ENCODE data around the gene TOX3. TPM values are rescaled to one million over a fixed set of nuclear protein-coding genes. Genes with fewer than 3 reads are reported as not detected.

Gene TOX3
- total RNA-seq, 1 donor from 2014 or later = not detected

- Mint-ChIP-seq H3K36me3 (ENCODE audit: low read depth) (no peaks in the 10 kb centered on the region), H3K4me3 (ENCODE audit: unreplicated experiment) (no peak overlapping the region), H3K27ac (ENCODE audit: unreplicated experiment) (no peak overlapping the region), H3K9me3 (ENCODE audit: low read depth) (no peaks in the 10 kb centered on the region), H3K27me3 (ENCODE audit: low read depth) (peaks cover 2% of the 10 kb centered on the region), H3K4me1 (ENCODE audit: low read depth) (no peaks in the 10 kb centered on the region)
- no peak for TF ChIP-seq CTCF (IDR thresholded peaks at IDR 0.05)
- DNase-seq (ENCODE audit: low spot score) = no peak
Measured at GRCh38 chr16:52453644-52454043, 93.3 kb downstream of the TOX3 start.

- no peaks in the 10 kb centered on the region for H3K36me3 Mint-ChIP-seq (ENCODE audit: low read depth)
- H3K4me3 Mint-ChIP-seq (ENCODE audit: unreplicated experiment) = no peak overlapping the region
- no peaks in the 10 kb centered on the region for H3K4me1 Mint-ChIP-seq (ENCODE audit: low read depth)
- TF ChIP-seq CTCF (IDR thresholded peaks at IDR 0.05) = no peak
- no peak for DNase-seq (ENCODE audit: low spot score)
- no peaks in the 10 kb centered on the region for H3K9me3 Mint-ChIP-seq (ENCODE audit: low read depth)
- peaks cover 4% of the 10 kb centered on the region for H3K27me3 Mint-ChIP-seq (ENCODE audit: low read depth)
- no peak overlapping the region for H3K27ac Mint-ChIP-seq (ENCODE audit: unreplicated experiment)
Measured at GRCh38 chr16:52451971-52452421, 94.9 kb downstream of the TOX3 start.

- DNase-seq (ENCODE audit: low spot score) = no peak
- Mint-ChIP-seq H3K27me3 (ENCODE audit: low read depth) (peaks cover 4% of the 10 kb centered on the region), H3K4me3 (ENCODE audit: unreplicated experiment) (no peak overlapping the region), H3K36me3 (ENCODE audit: low read depth) (no peaks in the 10 kb centered on the region), H3K4me1 (ENCODE audit: low read depth) (no peaks in the 10 kb centered on the region), H3K9me3 (ENCODE audit: low read depth) (no peaks in the 10 kb centered on the region), H3K27ac (ENCODE audit: unreplicated experiment) (no peak overlapping the region)
- TF ChIP-seq CTCF (IDR thresholded peaks at IDR 0.05) = no peak
Measured at GRCh38 chr16:52450916-52451315, 96.0 kb downstream of the TOX3 start.

- no peak for TF ChIP-seq CTCF (IDR thresholded peaks at IDR 0.05)
- Mint-ChIP-seq H3K27me3 (ENCODE audit: low read depth) (peaks cover 4% of the 10 kb centered on the region), H3K27ac (ENCODE audit: unreplicated experiment) (no peak overlapping the region), H3K36me3 (ENCODE audit: low read depth) (no peaks in the 10 kb centered on the region), H3K4me1 (ENCODE audit: low read depth) (no peaks in the 10 kb centered on the region), H3K4me3 (ENCODE audit: unreplicated experiment) (no peak overlapping the region), H3K9me3 (ENCODE audit: low read depth) (no peaks in the 10 kb centered on the region)
- no peak for DNase-seq (ENCODE audit: low spot score)
Measured at GRCh38 chr16:52450241-52450640, 96.7 kb downstream of the TOX3 start.

- Mint-ChIP-seq H3K9me3 (ENCODE audit: low read depth) (no peaks in the 10 kb centered on the region), H3K36me3 (ENCODE audit: low read depth) (no peaks in the 10 kb centered on the region), H3K27me3 (ENCODE audit: low read depth) (peaks cover 4% of the 10 kb centered on the region), H3K4me1 (ENCODE audit: low read depth) (no peaks in the 10 kb centered on the region), H3K27ac (ENCODE audit: unreplicated experiment) (no peak overlapping the region), H3K4me3 (ENCODE audit: unreplicated experiment) (no peak overlapping the region)
- DNase-seq (ENCODE audit: low spot score) = no peak
- no peak for TF ChIP-seq CTCF (IDR thresholded peaks at IDR 0.05)
Measured at GRCh38 chr16:52446080-52446479, 100.9 kb downstream of the TOX3 start.

Data from chondrocyte (in vitro differentiated cells).